Sigmoid colon (tissue), 7 donors: ENCODE measurements around the gene ZRANB3. TPM values are rescaled to one million over a fixed set of nuclear protein-coding genes. Genes with fewer than 3 reads are reported as not detected.

Source experiments
- DNase-seq: peaks from one replicate; pipeline ENCODE4 v3.0.0-alpha.2; 2019
- H3K27ac ChIP-seq, 4 donors: fragments of 200-600 bp; sonication (generic); one replicate each; pipeline ENCODE4 v1.5.1; 2016 to 2019; ENCODE audit warnings: mild to moderate bottlenecking in 1 of 4
- H3K27me3 ChIP-seq, 3 donors: fragments of 200-600 bp; sonication (generic); one replicate each; pipeline ENCODE4 v1.5.1; 2019; ENCODE audit warnings: mild to moderate bottlenecking in 1 of 3
- H3K36me3 ChIP-seq, 4 donors: fragments of 200-600 bp; sonication (generic); one replicate each; pipeline ENCODE4 v1.5.1; 2016 to 2019
- H3K4me1 ChIP-seq, 4 donors: fragments of 200-600 bp; sonication (generic); one replicate each; pipeline ENCODE4 v1.5.1; 2017 to 2019
- H3K4me3 ChIP-seq, 4 donors: fragments of 200-600 bp; sonication (generic); one replicate each; pipeline ENCODE4 v1.5.1; 2017 to 2019; ENCODE audit warnings: mild to moderate bottlenecking in 2 of 4, moderate library complexity in 1 of 4
- H3K9me3 ChIP-seq, 4 donors: fragments of 200-600 bp in 3 of 4; sonication (generic) in 3 of 4; one replicate each; pipeline versions ENCODE4 v1.5.1 to v1.6.1; 2013 to 2019
- EP300 ChIP-seq, 4 donors: sonication (generic); formaldehyde crosslinking; IDR thresholded peaks; one replicate each; pipeline ENCODE4 v1.6.1; 2017; ENCODE audit warnings: antibody characterized with exemption in 4 of 4
- POLR2A ChIP-seq, 2 donors: fragments of 450-650 bp; IDR thresholded peaks; one replicate each; pipeline ENCODE4 v1.6.1; 2016; ENCODE audit warnings: antibody characterized with exemption in 2 of 2, mild to moderate bottlenecking in 2 of 2, moderate library complexity in 2 of 2
- POLR2AphosphoS5 ChIP-seq, 4 donors: sonication (generic); formaldehyde crosslinking; IDR thresholded peaks; one replicate each; pipeline ENCODE4 v1.6.1; 2017; ENCODE audit warnings: antibody characterized with exemption in 4 of 4
- WGBS, 2 donors: extraction: QIAGEN DNeasy Blood & Tissue Kit; methylation state at CpG; one replicate each; pipeline ENCODE4 v1.1.7; 2013; 5-methylcytosine and 5-hydroxymethylcytosine counted together
- intact Hi-C: fragments of 100-400 bp; cut with DNase I; formaldehyde crosslinking; loops from one replicate; pipeline ENCODE4 v1.15.1; 2023
- polyA plus RNA-seq, 3 donors: library from polyadenylated mRNA; stranded (reverse); fragments of 200-250 nt; gene quantifications; one replicate each; pipeline ENCODE4 v1.2.3, GENCODE V29; 2013
- total RNA-seq, 4 donors: library from RNA; depleted of rRNA; stranded (reverse); fragments of >200 nt; gene quantifications; one replicate each; pipeline ENCODE4 v1.1.0, GENCODE V29; 2016
- TF ChIP-seq, protein P1 (sequence below), 4 experiments: fragments of 450-650 bp in 3 of 4; fragments of 200-600 bp in 1 of 4; IDR thresholded peaks; one replicate each; pipeline ENCODE4 v1.5.1; 2016 to 2019; ENCODE audit warnings: antibody characterized with exemption in 4 of 4, mild to moderate bottlenecking in 3 of 4, moderate library complexity in 2 of 4
- donor health status: healthy with polysubstance abuse.
- donor health status: Bipolar disorder and iron deficiency.
- donor health status: healthy.

Gene ZRANB3
- total and polyA plus RNA-seq, 7 donors: 1.2 to 7.2 (median 3.1) TPM

DNA sequence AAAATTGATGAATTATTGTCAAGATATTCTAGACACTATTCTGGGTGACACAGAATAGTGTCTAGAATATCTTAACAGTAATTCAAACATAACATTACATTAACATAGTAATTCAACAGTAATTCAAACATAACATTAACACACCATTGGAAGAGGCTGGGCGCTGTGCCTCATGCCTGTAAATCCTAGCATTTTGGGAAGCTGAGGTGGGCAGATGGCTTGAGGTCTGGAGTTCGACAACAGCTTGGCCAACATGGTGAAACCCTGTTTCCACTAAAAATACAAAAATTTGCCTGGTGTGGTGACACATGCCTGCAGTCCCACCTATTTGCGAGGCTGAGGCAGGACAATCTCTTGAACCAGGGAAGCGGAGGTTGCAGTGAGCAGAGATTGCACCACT lies 195.8 kb downstream of the ZRANB3 start:
- intact Hi-C loops: no loop called here
- H3K4me1 ChIP-seq: no peaks in the 10 kb centered on the region
- H3K27ac ChIP-seq: no peak overlapping the region
- no peak overlapping the region for H3K4me3 ChIP-seq
- no peaks in the 10 kb centered on the region for H3K27me3 ChIP-seq
- no peak for DNase-seq
- no peaks in the 10 kb centered on the region for H3K36me3 ChIP-seq
- TF ChIP-seq POLR2A (IDR thresholded peaks at IDR 0.05): no peak
- no peak for TF ChIP-seq POLR2AphosphoS5 (IDR thresholded peaks at IDR 0.05)
- TF ChIP-seq, protein P1, sequence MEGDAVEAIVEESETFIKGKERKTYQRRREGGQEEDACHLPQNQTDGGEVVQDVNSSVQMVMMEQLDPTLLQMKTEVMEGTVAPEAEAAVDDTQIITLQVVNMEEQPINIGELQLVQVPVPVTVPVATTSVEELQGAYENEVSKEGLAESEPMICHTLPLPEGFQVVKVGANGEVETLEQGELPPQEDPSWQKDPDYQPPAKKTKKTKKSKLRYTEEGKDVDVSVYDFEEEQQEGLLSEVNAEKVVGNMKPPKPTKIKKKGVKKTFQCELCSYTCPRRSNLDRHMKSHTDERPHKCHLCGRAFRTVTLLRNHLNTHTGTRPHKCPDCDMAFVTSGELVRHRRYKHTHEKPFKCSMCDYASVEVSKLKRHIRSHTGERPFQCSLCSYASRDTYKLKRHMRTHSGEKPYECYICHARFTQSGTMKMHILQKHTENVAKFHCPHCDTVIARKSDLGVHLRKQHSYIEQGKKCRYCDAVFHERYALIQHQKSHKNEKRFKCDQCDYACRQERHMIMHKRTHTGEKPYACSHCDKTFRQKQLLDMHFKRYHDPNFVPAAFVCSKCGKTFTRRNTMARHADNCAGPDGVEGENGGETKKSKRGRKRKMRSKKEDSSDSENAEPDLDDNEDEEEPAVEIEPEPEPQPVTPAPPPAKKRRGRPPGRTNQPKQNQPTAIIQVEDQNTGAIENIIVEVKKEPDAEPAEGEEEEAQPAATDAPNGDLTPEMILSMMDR (IDR thresholded peaks at IDR 0.05): no peak
- no peak for TF ChIP-seq EP300 (IDR thresholded peaks at IDR 0.05)
- H3K9me3 ChIP-seq: no peaks in the 10 kb centered on the region
- WGBS, 2 donors: 96 to 97% methylated on average over 4 of the region's 4 CpGs

DNA sequence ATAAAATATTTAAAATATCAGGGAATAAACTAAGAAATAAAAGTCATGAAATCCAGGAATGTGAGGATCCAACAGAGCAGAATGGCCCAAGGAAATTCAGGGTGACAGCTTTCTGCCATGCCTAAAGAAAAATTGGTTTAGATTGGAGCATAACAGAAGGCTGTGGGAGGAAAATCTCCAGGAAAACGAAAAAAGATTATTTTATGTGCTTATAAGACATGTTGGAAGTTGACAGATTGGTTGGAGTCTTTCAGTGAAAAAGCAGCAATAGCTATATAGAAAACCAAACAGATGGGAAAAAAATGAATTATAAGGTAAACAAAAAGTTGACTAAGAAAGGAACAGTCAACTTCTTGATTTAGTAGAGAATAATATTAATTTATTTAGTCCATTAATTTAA lies 203.9 kb downstream of the ZRANB3 start:
- intact Hi-C loops: no loop called here
- no peak for DNase-seq
- no peak overlapping the region for H3K4me3 ChIP-seq
- TF ChIP-seq POLR2AphosphoS5 (IDR thresholded peaks at IDR 0.05) (no peak), EP300 (IDR thresholded peaks at IDR 0.05) (no peak), POLR2A (IDR thresholded peaks at IDR 0.05) (no peak)
- TF ChIP-seq, protein P1 (IDR thresholded peaks at IDR 0.05): no peak
- WGBS, 2 donors: 80 to 81% methylated on average over 1 of the region's 1 CpG
- H3K4me1 ChIP-seq: no peaks in the 10 kb centered on the region
- H3K27me3 ChIP-seq: no peaks in the 10 kb centered on the region
- H3K9me3 ChIP-seq: peaks cover 0 to 15% (median 4%) of the 10 kb centered on the region in 4 donors
- H3K27ac ChIP-seq: no peak overlapping the region
- no peaks in the 10 kb centered on the region for H3K36me3 ChIP-seq

DNA sequence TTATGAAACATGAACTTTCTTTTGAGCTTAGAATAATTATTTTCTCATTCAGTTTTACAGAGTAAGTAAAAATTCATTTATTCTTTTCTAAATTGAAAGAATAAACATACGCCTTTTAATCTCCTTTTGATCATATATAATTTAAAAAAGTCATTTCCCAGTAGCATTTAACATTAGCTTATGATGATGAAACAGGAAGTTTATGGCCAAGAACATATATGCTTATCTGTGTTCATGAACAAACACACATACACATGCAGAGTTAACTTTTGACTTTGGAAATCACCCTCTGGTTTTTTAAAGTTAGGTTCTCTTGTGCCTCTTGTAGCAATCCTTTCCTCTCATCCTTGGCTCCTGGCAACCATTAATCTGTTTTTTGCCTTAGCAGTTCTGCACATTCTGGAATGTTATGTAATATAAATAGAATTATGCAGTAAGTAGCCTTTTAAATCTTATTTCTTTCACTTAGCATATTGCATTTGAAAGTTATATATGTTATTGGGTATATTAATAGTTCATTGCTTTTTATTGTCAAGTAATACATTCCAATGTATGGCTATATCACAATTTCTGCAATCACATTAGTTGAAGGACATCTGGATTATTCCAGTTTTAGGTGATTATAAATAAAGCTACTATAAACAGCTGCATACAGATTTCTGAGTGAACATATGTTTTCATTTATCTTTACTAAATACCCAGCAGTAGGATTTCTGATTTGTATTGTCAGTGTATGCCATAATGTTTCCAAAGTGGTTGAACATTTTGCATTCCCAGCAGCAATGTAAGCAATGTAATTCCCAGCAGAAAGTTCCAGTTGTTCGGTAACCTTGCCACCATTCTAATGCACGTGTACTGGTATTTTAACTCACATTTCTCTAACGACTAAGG lies 210.3 kb downstream of the ZRANB3 start:
- H3K4me1 ChIP-seq: no peaks in the 10 kb centered on the region
- WGBS, 2 donors: 84 to 88% methylated on average over 4 of the region's 4 CpGs
- no peak for DNase-seq
- no peak for TF ChIP-seq EP300 (IDR thresholded peaks at IDR 0.05)
- TF ChIP-seq, protein P1 (IDR thresholded peaks at IDR 0.05): no peak
- no peak for TF ChIP-seq POLR2A (IDR thresholded peaks at IDR 0.05)
- TF ChIP-seq POLR2AphosphoS5 (IDR thresholded peaks at IDR 0.05): no peak
- H3K27ac ChIP-seq: no peak overlapping the region
- no peaks in the 10 kb centered on the region for H3K27me3 ChIP-seq
- H3K36me3 ChIP-seq: no peaks in the 10 kb centered on the region
- H3K9me3 ChIP-seq: peaks cover 0 to 7% (median 1%) of the 10 kb centered on the region in 4 donors
- H3K4me3 ChIP-seq: no peak overlapping the region
- intact Hi-C loops: no loop called here

DNA sequence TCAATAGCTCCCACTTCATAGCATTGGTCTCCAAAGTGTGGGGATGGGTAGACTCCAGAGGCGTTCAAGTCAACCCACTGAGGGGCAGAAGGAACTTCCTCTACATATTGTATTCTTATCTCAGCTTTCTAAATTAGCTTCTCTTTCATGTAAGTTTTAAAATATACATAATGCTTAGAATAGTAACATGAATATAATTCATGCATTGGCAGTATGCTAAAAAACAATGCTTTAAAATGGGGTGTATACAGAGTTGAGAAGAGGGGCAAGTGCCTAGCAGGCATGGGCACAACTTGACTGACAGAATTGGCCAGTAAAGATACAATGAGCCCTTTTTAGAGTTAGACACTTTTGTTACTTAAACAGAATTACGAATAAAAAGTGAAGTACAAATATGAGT lies 212.2 kb downstream of the ZRANB3 start:
- Histone ChIP-seq H3K4me1 (no peaks in the 10 kb centered on the region), H3K4me3 (no peak overlapping the region), H3K27me3 (no peaks in the 10 kb centered on the region), H3K27ac (no peak overlapping the region), H3K36me3 (no peaks in the 10 kb centered on the region), H3K9me3 (peaks cover 0 to 5% (median 0%) of the 10 kb centered on the region in 4 donors)
- 91 to 95% methylated on average over 2 of the region's 2 CpGs for WGBS, 2 donors
- DNase-seq: no peak
- TF ChIP-seq, protein P1 (IDR thresholded peaks at IDR 0.05): no peak
- TF ChIP-seq POLR2AphosphoS5 (IDR thresholded peaks at IDR 0.05) (no peak), EP300 (IDR thresholded peaks at IDR 0.05) (no peak), POLR2A (IDR thresholded peaks at IDR 0.05) (no peak)
- intact Hi-C loops: no loop called here
